SK-N-SH treated with all-trans-retinoic acid at 6 μM for 48 hours (cell line): ENCODE results near the gene FBH1.

Source experiments
- ATAC-seq: fragments of 200-7000 bp; cut with Tn5 transposase; 3 replicates; pipeline ENCODE4 v1.9.1; 2020; ENCODE audit warnings: mild to moderate bottlenecking, moderate library complexity
- ARNTL ChIP-seq: fragments of 450-650 bp; formaldehyde crosslinking; IDR thresholded peaks from 2 replicates; pipeline ENCODE4 v1.5.0; 2020; ENCODE audit warnings: low read depth, mild to moderate bottlenecking, moderate library complexity, borderline replicate concordance
- BACH2 ChIP-seq: fragments of 250-450 bp; sonication (Bioruptor Pico); IDR thresholded peaks from 2 replicates; pipeline ENCODE4 v1.9.0; 2021; ENCODE audit warnings: mild to moderate bottlenecking, borderline replicate concordance
- CSDC2 ChIP-seq: fragments of 250-450 bp; sonication (Bioruptor Pico); IDR thresholded peaks from 2 replicates; pipeline ENCODE4 v1.5.0; 2020; ENCODE audit warnings: mild to moderate bottlenecking, moderate library complexity
- CSRNP3 ChIP-seq: fragments of 250-450 bp; sonication (Bioruptor Pico); IDR thresholded peaks from 2 replicates; pipeline ENCODE4 v1.5.1; 2021; ENCODE audit warnings: mild to moderate bottlenecking, moderate library complexity
- ISL1 ChIP-seq: fragments of 250-450 bp; sonication (Bioruptor Pico); IDR thresholded peaks from 2 replicates; pipeline ENCODE4 v2.1.2; 2022; ENCODE audit warnings: mild to moderate bottlenecking, moderate library complexity
- OSR1 ChIP-seq: fragments of 250-450 bp; sonication (Bioruptor Pico); IDR thresholded peaks from 2 replicates; pipeline ENCODE4 v1.8.0; 2022; ENCODE audit warnings: moderate library complexity, mild to moderate bottlenecking, inconsistent platforms
- POU6F1 ChIP-seq: fragments of 250-450 bp; sonication (Bioruptor Pico); IDR thresholded peaks from 2 replicates; pipeline ENCODE4 v1.8.0; 2021; ENCODE audit warnings: low read depth, mild to moderate bottlenecking, moderate library complexity, borderline replicate concordance
- PPARA ChIP-seq: fragments of 250-450 bp; sonication (Bioruptor Pico); IDR thresholded peaks from 2 replicates; pipeline ENCODE4 v1.5.0; 2020; ENCODE audit warnings: mild to moderate bottlenecking, borderline replicate concordance
- RARB ChIP-seq: fragments of 250-450 bp; sonication (Bioruptor Pico); IDR thresholded peaks from 2 replicates; pipeline ENCODE4 v1.8.0; 2021; ENCODE audit warnings: mild to moderate bottlenecking, moderate library complexity
- SNAI2 ChIP-seq: fragments of 250-450 bp; sonication (Bioruptor Pico); IDR thresholded peaks from 2 replicates; pipeline ENCODE4 v1.5.0; 2020; ENCODE audit warnings: mild to moderate bottlenecking, moderate library complexity
- TCF4 ChIP-seq: fragments of 250-450 bp; sonication (Bioruptor Pico); IDR thresholded peaks from 2 replicates; pipeline ENCODE4 v1.8.0; 2021; ENCODE audit warnings: mild to moderate bottlenecking, moderate library complexity, borderline replicate concordance
- TOX ChIP-seq: fragments of 250-450 bp; sonication (Bioruptor Pico); IDR thresholded peaks from 2 replicates; pipeline ENCODE4 v1.8.0; 2021; ENCODE audit warnings: mild to moderate bottlenecking, moderate library complexity, borderline replicate concordance
- TSHZ2 ChIP-seq: fragments of 250-450 bp; sonication (Bioruptor Pico); IDR thresholded peaks from 2 replicates; pipeline ENCODE4 v1.5.0; 2020; ENCODE audit warnings: mild to moderate bottlenecking, moderate library complexity
- ZC3H10 ChIP-seq: fragments of 250-450 bp; sonication (Bioruptor Pico); IDR thresholded peaks from 2 replicates; pipeline ENCODE4 v1.5.1; 2021; ENCODE audit warnings: mild to moderate bottlenecking, moderate library complexity
- ZFP3 ChIP-seq: fragments of 250-450 bp; sonication (Bioruptor Pico); IDR thresholded peaks from 2 replicates; pipeline ENCODE4 v1.5.0; 2020; ENCODE audit warnings: mild to moderate bottlenecking, moderate library complexity
- ZFP30 ChIP-seq: fragments of 450-650 bp; formaldehyde crosslinking; IDR thresholded peaks from 2 replicates; pipeline ENCODE4 v1.5.0; 2022; ENCODE audit warnings: mild to moderate bottlenecking, moderate library complexity
- ZNF565 ChIP-seq: fragments of 450-650 bp; formaldehyde crosslinking; conservative IDR thresholded peaks from 2 replicates; pipeline ENCODE4 v1.5.0; 2020; ENCODE audit warnings: low read depth, mild to moderate bottlenecking, moderate library complexity
- ZNF70 ChIP-seq: fragments of 450-650 bp; formaldehyde crosslinking; IDR thresholded peaks from 2 replicates; pipeline ENCODE4 v1.5.0; 2020; ENCODE audit warnings: mild to moderate bottlenecking, moderate library complexity

Gene FBH1

GRCh38 chr10:5893321-5893720 is 3.3 kb downstream of the FBH1 start (continued):
- no peak for TF ChIP-seq OSR1 (CRISPR knock-in tag)

- no peak for TF ChIP-seq TOX (CRISPR knock-in tag)
- no peak for TF ChIP-seq ZNF70 (CRISPR knock-in tag)
- TF ChIP-seq ZC3H10, result no peak
- TF ChIP-seq OSR1 (CRISPR knock-in tag), result no peak
- no peak for TF ChIP-seq CSDC2 (CRISPR knock-in tag)
- ATAC-seq, result no peak
Observed at GRCh38 chr10:5894403-5894802, 4.4 kb downstream of the FBH1 start.

- ATAC-seq, result no peak
- no peak for TF ChIP-seq CSDC2 (CRISPR knock-in tag)
- TF ChIP-seq POU6F1 (CRISPR knock-in tag), result no peak
- no peak for TF ChIP-seq ARNTL (CRISPR knock-in tag)
- TF ChIP-seq BACH2, result no peak
- TF ChIP-seq TCF4 (CRISPR knock-in tag), result no peak
- TF ChIP-seq ZNF70 (CRISPR knock-in tag), result no peak
- no peak for TF ChIP-seq TOX (CRISPR knock-in tag)
- no peak for TF ChIP-seq ZC3H10
- TF ChIP-seq ZFP3 (CRISPR knock-in tag), result no peak
- no peak for TF ChIP-seq ZNF565 (CRISPR knock-in tag)
- no peak for TF ChIP-seq RARB
- TF ChIP-seq CSRNP3 (CRISPR knock-in tag), result no peak
- TF ChIP-seq TSHZ2 (CRISPR knock-in tag), result no peak
- TF ChIP-seq, all 23 proteins: peak for 0
Observed at GRCh38 chr10:5894873-5895272, 4.8 kb downstream of the FBH1 start.

GRCh38 chr10:5895365-5895764 is 5.3 kb downstream of the FBH1 start:
- no peak for TF ChIP-seq TSHZ2 (CRISPR knock-in tag)
- TF ChIP-seq ZNF70 (CRISPR knock-in tag), result no peak
- TF ChIP-seq PPARA, result no peak
- no peak for TF ChIP-seq SNAI2 (CRISPR knock-in tag)
- no peak for TF ChIP-seq OSR1 (CRISPR knock-in tag)
- TF ChIP-seq ISL1, result no peak
- no peak for TF ChIP-seq TCF4 (CRISPR knock-in tag)
- TF ChIP-seq ARNTL (CRISPR knock-in tag), result no peak
- TF ChIP-seq ZNF565 (CRISPR knock-in tag), result no peak
- ATAC-seq, result no peak

GRCh38 chr10:5895804-5896203 is 5.8 kb downstream of the FBH1 start:
- ATAC-seq, result no peak
- TF ChIP-seq ARNTL (CRISPR knock-in tag) (no peak), ZFP30 (CRISPR knock-in tag) (no peak)
